Endothelial cell of umbilical vein (primary cell): ENCODE data around the gene RHCG. TPM values are rescaled to one million over a fixed set of nuclear protein-coding genes. Genes with fewer than 3 reads are reported as not detected.

Source experiments
- BruUV-seq: library from RNA; stranded (reverse); fragments of 400-500 nt; replicated peaks from 2 replicates; lab custom pipeline; 2021; lab: Mats Ljungman, UMichigan
- CTCF ChIA-PET: fragments of 300-600, 350-600 bp; sonication (Branson Sonifier 250); formaldehyde crosslinking; loops from one replicate; lab custom pipeline; 2021; ENCODE audit warnings: antibody characterized with exemption, inconsistent platforms; lab: Charles Lee
- POLR2A ChIA-PET: fragments of 300-600, 350-600 bp; sonication (Branson Sonifier 250); formaldehyde crosslinking; loops from one replicate; lab custom pipeline; 2021; ENCODE audit warnings: antibody characterized with exemption, inconsistent platforms; lab: Charles Lee
- DNase-seq: peaks from one replicate; pipeline ENCODE4 v3.0.0-alpha.2; 2011; ENCODE audit warnings: low read depth, low spot score
- FAIRE-seq: peaks from 2 replicates; lab custom pipeline; 2011; peaks lifted over from hg19 to GRCh38; lab: Jason Lieb, UNC
- H2AFZ ChIP-seq: 2 replicates; pipeline ENCODE4 v1.6.0; 2012; ENCODE audit warnings: low read depth, low read length, control low read depth, inconsistent platforms
- H3K27ac ChIP-seq: 2 replicates; pipeline ENCODE4 v1.5.1; 2011; ENCODE audit warnings: low read depth, mild to moderate bottlenecking, control low read depth, low read length, moderate library complexity; ENCODE audit not compliant: insufficient read depth
- H3K27me3 ChIP-seq, 2 experiments: 2 replicates each; pipeline versions ENCODE4 v1.6.0 to v1.6.1; 2011; ENCODE audit warnings: low read length in 2 of 2, mixed read lengths in 1 of 2; ENCODE audit not compliant: control insufficient read depth in 2 of 2, insufficient read depth in 2 of 2
- H3K36me3 ChIP-seq, 2 experiments: 2 replicates in 1 of 2; 3 replicates in 1 of 2; pipeline ENCODE4 v1.5.1; 2011; ENCODE audit warnings: low read length in 2 of 2, mild to moderate bottlenecking in 1 of 2, moderate library complexity in 1 of 2; ENCODE audit not compliant: control insufficient read depth in 2 of 2, insufficient read depth in 2 of 2; ENCODE audit errors: extremely low read depth in 1 of 2
- H3K4me1 ChIP-seq: 3 replicates; pipeline ENCODE4 v1.5.1; 2011; ENCODE audit warnings: mild to moderate bottlenecking, low read length; ENCODE audit not compliant: control insufficient read depth, insufficient read depth; ENCODE audit errors: extremely low read depth
- H3K4me2 ChIP-seq: 2 replicates; pipeline ENCODE4 v1.6.1; 2011; ENCODE audit warnings: low read length, control low read depth, mixed read lengths; ENCODE audit not compliant: insufficient read depth
- H3K4me3 ChIP-seq, 3 experiments: fragments of 200-600 bp in 1 of 3; sonication (generic), shearing (Covaris generic) in 1 of 3; replicated peaks in 1 of 3; 2 replicates each; pipeline ENCODE4 v1.5.1; 2011 to 2016; ENCODE audit warnings: control low read depth in 3 of 3, low read length in 3 of 3, mild to moderate bottlenecking in 2 of 3, inconsistent platforms in 1 of 3, low read depth in 1 of 3, moderate library complexity in 1 of 3; ENCODE audit not compliant: insufficient read depth in 1 of 3
- H3K79me2 ChIP-seq: 2 replicates; pipeline ENCODE4 v1.6.0; 2012; ENCODE audit warnings: low read length, inconsistent platforms; ENCODE audit not compliant: control insufficient read depth, insufficient read depth
- H3K9ac ChIP-seq: replicated peaks from 2 replicates; pipeline ENCODE3; 2011; ENCODE audit warnings: low read length, control low read depth; ENCODE audit not compliant: insufficient read depth; ENCODE audit errors: extremely low read depth
- H3K9me1 ChIP-seq: replicated peaks from 3 replicates; pipeline ENCODE4 v1.6.0; 2011; ENCODE audit warnings: mild to moderate bottlenecking, low read length; ENCODE audit not compliant: control insufficient read depth, insufficient read depth; ENCODE audit errors: extremely low read depth
- H3K9me3 ChIP-seq: replicated peaks from 2 replicates; pipeline ENCODE4 v1.5.1; 2012; ENCODE audit warnings: low read length, inconsistent platforms; ENCODE audit not compliant: control insufficient read depth, insufficient read depth
- H4K20me1 ChIP-seq: replicated peaks from 2 replicates; pipeline ENCODE3; 2011; ENCODE audit warnings: mild to moderate bottlenecking, low read length; ENCODE audit not compliant: control insufficient read depth, insufficient read depth; ENCODE audit errors: extremely low read depth
- CTCF ChIP-seq, 2 donors: IDR thresholded peaks; 1 replicate in 1 of 2; 2 replicates in 1 of 2; pipeline ENCODE4 v1.5.1; 2011; ENCODE audit warnings: low read length in 2 of 2, mild to moderate bottlenecking in 2 of 2, moderate library complexity in 2 of 2, control low read depth in 1 of 2, inconsistent platforms in 1 of 2, low read depth in 1 of 2; ENCODE audit not compliant: insufficient read depth in 1 of 2; ENCODE audit errors: extremely low read depth in 1 of 2
- EZH2 ChIP-seq: IDR thresholded peaks from 2 replicates; pipeline ENCODE4 v1.6.1; 2012; ENCODE audit warnings: borderline replicate concordance, low read depth, mild to moderate bottlenecking, moderate library complexity, low read length, inconsistent platforms; ENCODE audit not compliant: severe bottlenecking
- FOS ChIP-seq: IDR thresholded peaks from 2 replicates; pipeline ENCODE4 v1.6.1; 2011; ENCODE audit warnings: mild to moderate bottlenecking, low read length, moderate library complexity, borderline replicate concordance; ENCODE audit not compliant: insufficient read depth
- GATA2 ChIP-seq: IDR thresholded peaks from 2 replicates; pipeline ENCODE4 v1.7.0; 2011; ENCODE audit warnings: low read depth, mild to moderate bottlenecking, moderate library complexity, mixed read lengths, low read length; ENCODE audit not compliant: insufficient read length, insufficient read depth
- JUN ChIP-seq: IDR thresholded peaks from 2 replicates; pipeline ENCODE4 v1.6.1; 2011; ENCODE audit warnings: borderline replicate concordance, low read depth; ENCODE audit not compliant: insufficient read length, insufficient read depth
- MYC ChIP-seq: IDR thresholded peaks from one replicate; pipeline ENCODE4 v1.6.1; 2011; ENCODE audit warnings: mild to moderate bottlenecking, low read depth, low read length
- POLR2A ChIP-seq: IDR thresholded peaks from 2 replicates; pipeline ENCODE4 v1.6.1; 2012; ENCODE audit warnings: low read depth, mild to moderate bottlenecking, control low read depth, low read length
- POLR2AphosphoS5 ChIP-seq: IDR thresholded peaks from 2 replicates; pipeline ENCODE4 v1.6.1; 2012; ENCODE audit warnings: low read depth, mild to moderate bottlenecking, control low read depth, low read length, moderate library complexity; ENCODE audit not compliant: insufficient read depth
- dilution Hi-C: fragments of 300-500 bp; cut with MboI; formaldehyde crosslinking; loops from one replicate; pipeline ENCODE4 v1.15.0; 2019; ENCODE audit warnings: low sequenced_read_pairs; ENCODE audit not compliant: extremely low pct_ligation_motif_present
- intact Hi-C: fragments of 100-400 bp; cut with micrococcal nuclease; formaldehyde crosslinking; loops from one replicate; pipeline ENCODE4 v1.10.0; 2022
- polyA plus RNA-seq, 4 experiments: library from polyadenylated mRNA; depleted of rRNA in 3 of 4; stranded (reverse) in 3 of 4; unstranded in 1 of 4; fragments of >200 nt; gene quantifications; 2 replicates each; pipeline versions ENCODE4 v1.2.1 to v1.2.3, GENCODE V29; 2011 to 2012; ENCODE audit warnings: missing spikeins in 1 of 4
- total RNA-seq: library from RNA; stranded (reverse); gene quantifications from 2 replicates; pipeline ENCODE4 v1.2.3, GENCODE V29; 2021
- TF ChIP-seq, protein P1 (sequence below): IDR thresholded peaks from 2 replicates; pipeline ENCODE4 v1.6.1; 2011; ENCODE audit not compliant: insufficient read depth, insufficient read length

The RHCG gene
- total and polyA plus RNA-seq, 2 donors (not counting 3 experiments of a cell fraction or from before 2014, with no cell fraction given), result not detected

- dilution Hi-C loops, result no loop called here
These were observed 35.6 kb upstream of the RHCG start for GRCh38 chr15:89531796-89532537.

More at GRCh38 chr15:89531796-89532537, 35.6 kb upstream of the RHCG start:
- no TSS peak for BruUV-seq
- TF ChIP-seq GATA2 (no peak), FOS (no peak), POLR2AphosphoS5 (no peak), EZH2 (no peak), POLR2A (no peak), CTCF (IDR thresholded peaks at IDR 0.05; ENCODE audit: extremely low read depth in 1 of 2, insufficient read depth in 1 of 2, low read depth in 1 of 2, low read length in 2 of 2) (no peak), MYC (no peak), JUN (no peak)
- TF ChIP-seq, protein P1, sequence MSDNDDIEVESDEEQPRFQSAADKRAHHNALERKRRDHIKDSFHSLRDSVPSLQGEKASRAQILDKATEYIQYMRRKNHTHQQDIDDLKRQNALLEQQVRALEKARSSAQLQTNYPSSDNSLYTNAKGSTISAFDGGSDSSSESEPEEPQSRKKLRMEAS, result no peak
- no peaks in the 10 kb centered on the region for H4K20me1 ChIP-seq
- no peaks in the 10 kb centered on the region for H3K79me2 ChIP-seq
- intact Hi-C loops, result no loop called here
- H3K4me3 ChIP-seq, result no peak overlapping the region
- H3K36me3 ChIP-seq, result no peaks in the 10 kb centered on the region
- H2AFZ ChIP-seq, result peak overlapping the region; percentile 54
- no peak for DNase-seq
- no peak overlapping the region for H3K9ac ChIP-seq
- ChIA-PET POLR2A (no interaction called here), CTCF (interaction anchor here (0.5 kb wide), 1 partner anchor 325 kb away, joined by 3 read pairs; no protein-coding TSS in a partner anchor)
- no peak overlapping the region for H3K27ac ChIP-seq
- no peaks in the 10 kb centered on the region for H3K9me1 ChIP-seq
- H3K9me3 ChIP-seq, result no peaks in the 10 kb centered on the region
- no peak overlapping the region for H3K4me2 ChIP-seq
- no peaks in the 10 kb centered on the region for H3K27me3 ChIP-seq
- FAIRE-seq, result peak; percentile 57
- no peaks in the 10 kb centered on the region for H3K4me1 ChIP-seq
